Neural progenitor cell (in vitro differentiated cells): ENCODE measurements around the gene NINJ2. TPM values are rescaled to one million over a fixed set of nuclear protein-coding genes. Genes with fewer than 3 reads are reported as not detected.

Experiments
- DNase-seq: peaks from one replicate; pipeline ENCODE4 v3.0.0-alpha.2; 2016; ENCODE audit warnings: low spot score
- H2AFZ ChIP-seq: fragments of 200-600 bp; sonication (generic); replicated peaks from 2 replicates; pipeline ENCODE4 v1.6.1; 2016; ENCODE audit warnings: antibody characterized with exemption
- H3F3A ChIP-seq: fragments of 200-600 bp; sonication (generic); 2 replicates; pipeline ENCODE4 v1.6.1; 2016; ENCODE audit warnings: antibody characterized with exemption, low read depth
- H3K27ac ChIP-seq: fragments of 200-600 bp; sonication (generic); 2 replicates; pipeline ENCODE4 v1.5.1; 2016; ENCODE audit warnings: mild to moderate bottlenecking
- H3K27me3 ChIP-seq: fragments of 200-600 bp; sonication (generic); 2 replicates; pipeline ENCODE4 v1.6.1; 2016; ENCODE audit warnings: mild to moderate bottlenecking, moderate library complexity
- H3K36me3 ChIP-seq: fragments of 200-600 bp; sonication (generic); 2 replicates; pipeline ENCODE4 v1.5.1; 2016
- H3K4me1 ChIP-seq: fragments of 200-600 bp; sonication (generic); 2 replicates; pipeline ENCODE4 v1.6.1; 2016; ENCODE audit warnings: mixed run types
- H3K4me2 ChIP-seq: fragments of 200-600 bp; sonication (generic); 2 replicates; pipeline ENCODE4 v1.6.1; 2016
- H3K4me3 ChIP-seq: fragments of 200-600 bp; sonication (generic); 2 replicates; pipeline ENCODE4 v1.5.1; 2016
- H3K79me2 ChIP-seq: fragments of 200-600 bp; sonication (generic); 2 replicates; pipeline ENCODE4 v1.6.1; 2016; ENCODE audit warnings: low read depth
- H3K9ac ChIP-seq: fragments of 200-600 bp; sonication (generic); 2 replicates; pipeline ENCODE4 v1.6.1; 2016
- H3K9me3 ChIP-seq: fragments of 200-600 bp; sonication (generic); 2 replicates; pipeline ENCODE4 v1.5.1; 2016; ENCODE audit warnings: low read depth
- H4K20me1 ChIP-seq: fragments of 200-600 bp; sonication (generic); 2 replicates; pipeline ENCODE4 v1.6.1; 2016; ENCODE audit warnings: low read depth
- H3K27ac Mint-ChIP-seq: 3 replicates; pipeline ENCODE4 v1.8.0; 2021; ENCODE audit warnings: mixed read lengths
- H3K27me3 Mint-ChIP-seq: 2 replicates; pipeline ENCODE4 v1.8.0; 2022; ENCODE audit warnings: low read depth, mild to moderate bottlenecking, inconsistent platforms, moderate library complexity, mixed read lengths; ENCODE audit not compliant: insufficient read depth
- H3K36me3 Mint-ChIP-seq: 3 replicates; pipeline ENCODE4 v1.8.0; 2021; ENCODE audit warnings: mixed read lengths
- H3K4me1 Mint-ChIP-seq: 3 replicates; pipeline ENCODE4 v1.8.0; 2021; ENCODE audit warnings: mixed read lengths
- H3K4me3 Mint-ChIP-seq: 3 replicates; pipeline ENCODE4 v1.8.0; 2021; ENCODE audit warnings: mild to moderate bottlenecking, moderate library complexity, mixed read lengths
- H3K9me3 Mint-ChIP-seq: 3 replicates; pipeline ENCODE4 v1.8.0; 2020; ENCODE audit warnings: mixed read lengths
- CTCF ChIP-seq: fragments of 200-600 bp; sonication (generic); IDR thresholded peaks from 2 replicates; pipeline ENCODE4 v1.5.1; 2017; ENCODE audit warnings: antibody characterized with exemption, mild to moderate bottlenecking
- EZH2 ChIP-seq: fragments of 200-600 bp; sonication (generic); IDR thresholded peaks from 2 replicates; pipeline ENCODE4 v1.6.1; 2017; ENCODE audit warnings: antibody characterized with exemption, mild to moderate bottlenecking, moderate library complexity
- EZH2phosphoT487 ChIP-seq: fragments of 200-600 bp; sonication (generic); IDR thresholded peaks from 2 replicates; pipeline ENCODE4 v1.6.1; 2017; ENCODE audit warnings: antibody characterized with exemption
- total RNA-seq: library from RNA; depleted of rRNA; stranded (reverse); fragments of >200 nt; gene quantifications from 2 replicates; pipeline ENCODE4 v1.2.3, GENCODE V29; 2015; ENCODE audit warnings: low replicate concordance

NINJ2 gene
- total RNA-seq, 1 donor from 2014 or later = not detected

DNA sequence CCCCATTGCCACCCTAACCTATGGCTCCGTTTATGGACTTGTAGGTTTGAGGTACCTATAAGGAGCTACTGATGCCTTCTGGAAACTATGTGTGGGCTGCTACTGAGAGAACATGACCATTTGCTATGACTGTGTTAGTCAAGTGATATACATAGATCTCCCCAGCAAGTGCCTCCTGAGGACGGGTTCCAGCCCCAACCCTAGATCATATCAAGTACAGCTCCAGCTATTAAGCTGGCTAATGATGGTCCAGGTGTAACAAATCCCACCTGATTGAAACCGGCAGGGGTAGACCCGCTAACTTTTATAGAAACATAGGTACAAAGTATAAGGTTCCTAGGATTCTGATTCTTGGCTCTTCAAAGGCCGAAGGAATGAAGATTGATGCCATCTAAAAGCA lies 23.7 kb downstream of the NINJ2 start:
- no peak overlapping the region for H3K27ac ChIP-seq
- Mint-ChIP-seq H3K27me3 (peaks cover 2% of the 10 kb centered on the region), H3K9me3 (no peaks in the 10 kb centered on the region), H3K4me3 (no peak overlapping the region), H3K36me3 (no peaks in the 10 kb centered on the region), H3K27ac (no peak overlapping the region), H3K4me1 (peaks cover 12% of the 10 kb centered on the region)
- no peak overlapping the region for H3K9ac ChIP-seq
- no peaks in the 10 kb centered on the region for H3K9me3 ChIP-seq
- no peak overlapping the region for H2AFZ ChIP-seq
- H3K79me2 ChIP-seq = no peaks in the 10 kb centered on the region
- peaks cover 6% of the 10 kb centered on the region for H3K4me1 ChIP-seq
- H3K4me2 ChIP-seq = no peak overlapping the region
- H3F3A ChIP-seq = peaks cover 12% of the 10 kb centered on the region
- TF ChIP-seq EZH2 = no peak
- no peak for TF ChIP-seq EZH2phosphoT487
- no peak for TF ChIP-seq CTCF
- peaks cover 10% of the 10 kb centered on the region for H3K27me3 ChIP-seq
- no peak overlapping the region for H3K4me3 ChIP-seq
- DNase-seq = no peak
- H3K36me3 ChIP-seq = no peaks in the 10 kb centered on the region
- no peaks in the 10 kb centered on the region for H4K20me1 ChIP-seq

GRCh38 chr12:638953-639557 lies 24.2 kb downstream of the NINJ2 start:
- H3K27ac Mint-ChIP-seq = no peak overlapping the region
- Histone ChIP-seq H3K9me3 (no peaks in the 10 kb centered on the region), H3K9ac (no peak overlapping the region), H3K27ac (no peak overlapping the region), H3K4me3 (no peak overlapping the region), H2AFZ (no peak overlapping the region), H3F3A (peaks cover 12% of the 10 kb centered on the region), H4K20me1 (no peaks in the 10 kb centered on the region), H3K27me3 (peaks cover 10% of the 10 kb centered on the region), H3K4me1 (peaks cover 6% of the 10 kb centered on the region), H3K4me2 (no peak overlapping the region), H3K36me3 (no peaks in the 10 kb centered on the region), H3K79me2 (no peaks in the 10 kb centered on the region)
- no peaks in the 10 kb centered on the region for H3K9me3 Mint-ChIP-seq
- no peak overlapping the region for H3K4me3 Mint-ChIP-seq
- DNase-seq = no peak
- peaks cover 4% of the 10 kb centered on the region for H3K27me3 Mint-ChIP-seq
- H3K36me3 Mint-ChIP-seq = no peaks in the 10 kb centered on the region
- TF ChIP-seq CTCF (no peak), EZH2phosphoT487 (no peak)
- H3K4me1 Mint-ChIP-seq = peaks cover 13% of the 10 kb centered on the region

- Mint-ChIP-seq H3K9me3 (no peaks in the 10 kb centered on the region), H3K4me3 (no peak overlapping the region)
Observed at GRCh38 chr12:636632-637031, 26.6 kb downstream of the NINJ2 start.

More at GRCh38 chr12:636632-637031, 26.6 kb downstream of the NINJ2 start:
- Histone ChIP-seq H3K36me3 (no peaks in the 10 kb centered on the region), H3K79me2 (no peaks in the 10 kb centered on the region), H3K4me2 (no peak overlapping the region), H3K9me3 (no peaks in the 10 kb centered on the region), H4K20me1 (no peaks in the 10 kb centered on the region), H2AFZ (no peak overlapping the region), H3F3A (peaks cover 16% of the 10 kb centered on the region), H3K27ac (no peak overlapping the region), H3K4me3 (no peak overlapping the region), H3K9ac (no peak overlapping the region), H3K27me3 (no peaks in the 10 kb centered on the region), H3K4me1 (peaks cover 13% of the 10 kb centered on the region)
- no peak overlapping the region for H3K27ac Mint-ChIP-seq
- no peak for TF ChIP-seq EZH2
- no peak for TF ChIP-seq CTCF
- TF ChIP-seq EZH2phosphoT487 = no peak
- H3K4me1 Mint-ChIP-seq = peaks cover 22% of the 10 kb centered on the region
- peaks cover 2% of the 10 kb centered on the region for H3K27me3 Mint-ChIP-seq
- no peak for DNase-seq
- H3K36me3 Mint-ChIP-seq = no peaks in the 10 kb centered on the region
